ENCODE measurements around the gene AUTS2. TPM values are rescaled to one million over a fixed set of nuclear protein-coding genes. Genes with fewer than 3 reads are reported as not detected.

The AUTS2 gene
- total and polyA plus RNA-seq, 4 donors: 4.9 to 24.4 (median 7.0) TPM

DNA sequence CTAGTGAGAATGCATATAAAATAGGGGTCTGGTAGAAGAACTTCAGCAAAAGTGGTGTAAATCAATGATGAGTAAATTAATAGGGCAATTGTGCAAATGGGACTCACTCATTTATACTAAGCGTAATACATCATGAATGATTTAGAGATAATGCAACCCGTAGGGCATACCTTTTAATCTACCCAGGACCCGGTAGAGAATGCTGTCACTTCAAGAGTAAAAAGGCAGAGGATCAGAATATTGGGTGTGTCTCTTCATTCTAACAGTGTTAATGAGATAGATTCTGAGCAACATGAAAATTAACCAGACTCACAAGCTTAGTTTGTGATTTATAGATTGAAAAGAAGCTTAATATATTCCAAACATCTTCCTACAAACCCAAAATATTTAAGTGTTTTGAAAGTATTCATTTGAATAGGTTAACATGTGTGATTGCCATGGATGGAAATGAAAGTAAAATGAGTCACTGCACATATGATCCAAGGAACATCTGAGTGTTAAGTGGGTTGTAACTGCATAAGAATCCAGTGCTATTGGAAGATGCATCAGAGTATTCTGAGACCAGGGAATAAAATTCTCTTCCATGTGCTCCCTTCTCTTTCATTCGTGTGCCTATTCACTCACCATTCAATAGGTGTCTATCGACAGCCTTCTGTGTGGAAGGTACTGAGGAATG, 690.6 kb downstream of the AUTS2 start:
- Histone ChIP-seq H3K9ac (ENCODE audit: low read depth in 1 of 2, low read length in 2 of 2) (no peak overlapping the region), H3K36me3 (ENCODE audit: control insufficient read depth in 4 of 4, insufficient read depth in 3 of 4, low read depth in 1 of 4, low read length in 3 of 4) (no peaks in the 10 kb centered on the region), H3K27ac (ENCODE audit: low read depth in 1 of 2, low read length in 2 of 2) (no peak overlapping the region), H3K4me3 (ENCODE audit: low read depth in 1 of 3, low read length in 3 of 3) (no peak overlapping the region), H3K4me1 (ENCODE audit: control insufficient read depth in 4 of 4, insufficient read depth in 4 of 4, low read length in 3 of 4) (no peaks in the 10 kb centered on the region), H3K9me3 (ENCODE audit: control insufficient read depth in 4 of 4, low read length in 3 of 4) (no peaks in the 10 kb centered on the region), H3K27me3 (ENCODE audit: control insufficient read depth in 4 of 4, insufficient read depth in 4 of 4, low read length in 3 of 4) (no peaks in the 10 kb centered on the region)
- TF ChIP-seq EGR1 (IDR thresholded peaks at IDR 0.05; ENCODE audit: low read depth in 2 of 2) (no peak), RAD21 (IDR thresholded peaks at IDR 0.05) (no peak), FOXA2 (IDR thresholded peaks at IDR 0.05) (no peak), GABPA (IDR thresholded peaks at IDR 0.05 in 1 of 2, conservative IDR thresholded peaks at IDR 0.05 in 1 of 2) (no peak), HNF4A (conservative IDR thresholded peaks at IDR 0.05) (no peak), FOXA1 (IDR thresholded peaks at IDR 0.05) (no peak)
- TF ChIP-seq, protein P1, sequence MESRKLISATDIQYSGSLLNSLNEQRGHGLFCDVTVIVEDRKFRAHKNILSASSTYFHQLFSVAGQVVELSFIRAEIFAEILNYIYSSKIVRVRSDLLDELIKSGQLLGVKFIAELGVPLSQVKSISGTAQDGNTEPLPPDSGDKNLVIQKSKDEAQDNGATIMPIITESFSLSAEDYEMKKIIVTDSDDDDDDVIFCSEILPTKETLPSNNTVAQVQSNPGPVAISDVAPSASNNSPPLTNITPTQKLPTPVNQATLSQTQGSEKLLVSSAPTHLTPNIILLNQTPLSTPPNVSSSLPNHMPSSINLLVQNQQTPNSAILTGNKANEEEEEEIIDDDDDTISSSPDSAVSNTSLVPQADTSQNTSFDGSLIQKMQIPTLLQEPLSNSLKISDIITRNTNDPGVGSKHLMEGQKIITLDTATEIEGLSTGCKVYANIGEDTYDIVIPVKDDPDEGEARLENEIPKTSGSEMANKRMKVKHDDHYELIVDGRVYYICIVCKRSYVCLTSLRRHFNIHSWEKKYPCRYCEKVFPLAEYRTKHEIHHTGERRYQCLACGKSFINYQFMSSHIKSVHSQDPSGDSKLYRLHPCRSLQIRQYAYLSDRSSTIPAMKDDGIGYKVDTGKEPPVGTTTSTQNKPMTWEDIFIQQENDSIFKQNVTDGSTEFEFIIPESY (IDR thresholded peaks at IDR 0.05): no peak
- TF ChIP-seq, protein P2, sequence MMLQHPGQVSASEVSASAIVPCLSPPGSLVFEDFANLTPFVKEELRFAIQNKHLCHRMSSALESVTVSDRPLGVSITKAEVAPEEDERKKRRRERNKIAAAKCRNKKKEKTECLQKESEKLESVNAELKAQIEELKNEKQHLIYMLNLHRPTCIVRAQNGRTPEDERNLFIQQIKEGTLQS (IDR thresholded peaks at IDR 0.05): no peak
- no peak for DNase-seq (ENCODE audit: low spot score)
- 89% methylated on average over 5 of the region's 5 CpGs for WGBS

DNA sequence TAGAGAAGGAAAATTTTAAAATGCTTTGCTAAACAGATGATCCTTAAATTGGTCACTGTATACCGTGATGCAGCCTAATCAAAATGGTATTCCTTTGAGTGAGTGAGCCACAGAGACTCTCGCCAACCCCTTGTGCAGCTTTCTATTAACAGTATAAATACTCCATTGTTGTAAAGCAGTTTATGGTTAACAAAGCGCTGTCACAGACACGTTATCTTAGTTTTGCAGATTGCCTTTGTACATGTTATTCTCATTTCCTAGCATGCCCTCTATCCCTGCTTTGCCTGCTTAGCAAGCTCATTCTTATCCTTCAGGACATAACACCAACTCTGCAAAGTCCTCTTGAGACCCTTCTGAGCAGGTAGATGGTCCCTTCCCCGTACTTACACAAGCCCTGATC, 694.4 kb downstream of the AUTS2 start:
- Histone ChIP-seq H3K36me3 (ENCODE audit: control insufficient read depth in 4 of 4, insufficient read depth in 3 of 4, low read depth in 1 of 4, low read length in 3 of 4) (no peaks in the 10 kb centered on the region), H3K4me3 (ENCODE audit: low read depth in 1 of 3, low read length in 3 of 3) (no peak overlapping the region), H3K9me3 (ENCODE audit: control insufficient read depth in 4 of 4, low read length in 3 of 4) (no peaks in the 10 kb centered on the region), H3K9ac (ENCODE audit: low read depth in 1 of 2, low read length in 2 of 2) (no peak overlapping the region), H3K4me1 (ENCODE audit: control insufficient read depth in 4 of 4, insufficient read depth in 4 of 4, low read length in 3 of 4) (no peaks in the 10 kb centered on the region), H3K27me3 (ENCODE audit: control insufficient read depth in 4 of 4, insufficient read depth in 4 of 4, low read length in 3 of 4) (no peaks in the 10 kb centered on the region), H3K27ac (ENCODE audit: low read depth in 1 of 2, low read length in 2 of 2) (no peak overlapping the region)
- TF ChIP-seq, protein P3, sequence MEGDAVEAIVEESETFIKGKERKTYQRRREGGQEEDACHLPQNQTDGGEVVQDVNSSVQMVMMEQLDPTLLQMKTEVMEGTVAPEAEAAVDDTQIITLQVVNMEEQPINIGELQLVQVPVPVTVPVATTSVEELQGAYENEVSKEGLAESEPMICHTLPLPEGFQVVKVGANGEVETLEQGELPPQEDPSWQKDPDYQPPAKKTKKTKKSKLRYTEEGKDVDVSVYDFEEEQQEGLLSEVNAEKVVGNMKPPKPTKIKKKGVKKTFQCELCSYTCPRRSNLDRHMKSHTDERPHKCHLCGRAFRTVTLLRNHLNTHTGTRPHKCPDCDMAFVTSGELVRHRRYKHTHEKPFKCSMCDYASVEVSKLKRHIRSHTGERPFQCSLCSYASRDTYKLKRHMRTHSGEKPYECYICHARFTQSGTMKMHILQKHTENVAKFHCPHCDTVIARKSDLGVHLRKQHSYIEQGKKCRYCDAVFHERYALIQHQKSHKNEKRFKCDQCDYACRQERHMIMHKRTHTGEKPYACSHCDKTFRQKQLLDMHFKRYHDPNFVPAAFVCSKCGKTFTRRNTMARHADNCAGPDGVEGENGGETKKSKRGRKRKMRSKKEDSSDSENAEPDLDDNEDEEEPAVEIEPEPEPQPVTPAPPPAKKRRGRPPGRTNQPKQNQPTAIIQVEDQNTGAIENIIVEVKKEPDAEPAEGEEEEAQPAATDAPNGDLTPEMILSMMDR (IDR thresholded peaks at IDR 0.05; ENCODE audit: low read depth, low read length, missing input control): no peak
- TF ChIP-seq FOXA2 (IDR thresholded peaks at IDR 0.05): no peak
- TF ChIP-seq, protein P4, sequence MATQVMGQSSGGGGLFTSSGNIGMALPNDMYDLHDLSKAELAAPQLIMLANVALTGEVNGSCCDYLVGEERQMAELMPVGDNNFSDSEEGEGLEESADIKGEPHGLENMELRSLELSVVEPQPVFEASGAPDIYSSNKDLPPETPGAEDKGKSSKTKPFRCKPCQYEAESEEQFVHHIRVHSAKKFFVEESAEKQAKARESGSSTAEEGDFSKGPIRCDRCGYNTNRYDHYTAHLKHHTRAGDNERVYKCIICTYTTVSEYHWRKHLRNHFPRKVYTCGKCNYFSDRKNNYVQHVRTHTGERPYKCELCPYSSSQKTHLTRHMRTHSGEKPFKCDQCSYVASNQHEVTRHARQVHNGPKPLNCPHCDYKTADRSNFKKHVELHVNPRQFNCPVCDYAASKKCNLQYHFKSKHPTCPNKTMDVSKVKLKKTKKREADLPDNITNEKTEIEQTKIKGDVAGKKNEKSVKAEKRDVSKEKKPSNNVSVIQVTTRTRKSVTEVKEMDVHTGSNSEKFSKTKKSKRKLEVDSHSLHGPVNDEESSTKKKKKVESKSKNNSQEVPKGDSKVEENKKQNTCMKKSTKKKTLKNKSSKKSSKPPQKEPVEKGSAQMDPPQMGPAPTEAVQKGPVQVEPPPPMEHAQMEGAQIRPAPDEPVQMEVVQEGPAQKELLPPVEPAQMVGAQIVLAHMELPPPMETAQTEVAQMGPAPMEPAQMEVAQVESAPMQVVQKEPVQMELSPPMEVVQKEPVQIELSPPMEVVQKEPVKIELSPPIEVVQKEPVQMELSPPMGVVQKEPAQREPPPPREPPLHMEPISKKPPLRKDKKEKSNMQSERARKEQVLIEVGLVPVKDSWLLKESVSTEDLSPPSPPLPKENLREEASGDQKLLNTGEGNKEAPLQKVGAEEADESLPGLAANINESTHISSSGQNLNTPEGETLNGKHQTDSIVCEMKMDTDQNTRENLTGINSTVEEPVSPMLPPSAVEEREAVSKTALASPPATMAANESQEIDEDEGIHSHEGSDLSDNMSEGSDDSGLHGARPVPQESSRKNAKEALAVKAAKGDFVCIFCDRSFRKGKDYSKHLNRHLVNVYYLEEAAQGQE (IDR thresholded peaks at IDR 0.05): no peak
- TF ChIP-seq, protein P5, sequence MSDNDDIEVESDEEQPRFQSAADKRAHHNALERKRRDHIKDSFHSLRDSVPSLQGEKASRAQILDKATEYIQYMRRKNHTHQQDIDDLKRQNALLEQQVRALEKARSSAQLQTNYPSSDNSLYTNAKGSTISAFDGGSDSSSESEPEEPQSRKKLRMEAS (IDR thresholded peaks at IDR 0.05): no peak
- no peak for TF ChIP-seq EGR1 (IDR thresholded peaks at IDR 0.05; ENCODE audit: low read depth in 2 of 2)
- TF ChIP-seq, protein P2 (IDR thresholded peaks at IDR 0.05): no peak
- no peak for TF ChIP-seq HNF4A (conservative IDR thresholded peaks at IDR 0.05)
- no peak for TF ChIP-seq FOXA1 (IDR thresholded peaks at IDR 0.05)
- TF ChIP-seq YY1 (IDR thresholded peaks at IDR 0.05): no peak
- no peak for TF ChIP-seq TAF1 (conservative IDR thresholded peaks at IDR 0.05)
- TF ChIP-seq, protein P1 (IDR thresholded peaks at IDR 0.05): no peak
- no peak for TF ChIP-seq GABPA (IDR thresholded peaks at IDR 0.05 in 1 of 2, conservative IDR thresholded peaks at IDR 0.05 in 1 of 2)
- TF ChIP-seq NR2F2 (IDR thresholded peaks at IDR 0.05): no peak
- TF ChIP-seq RAD21 (IDR thresholded peaks at IDR 0.05): no peak
- no peak for TF ChIP-seq HNF4G (IDR thresholded peaks at IDR 0.05)
- no peak for TF ChIP-seq JUND (IDR thresholded peaks at IDR 0.05)
- no peak for DNase-seq (ENCODE audit: low spot score)
- WGBS: 84% methylated on average over 5 of the region's 5 CpGs
